NCI-H187 (cell line): ENCODE results near the gene PHF14.

Source experiments
- DNase-seq, 2 experiments: peaks; one replicate each; lab custom pipeline; 2025; lab: John Stamatoyannopoulos, UW

PHF14 gene

DNA sequence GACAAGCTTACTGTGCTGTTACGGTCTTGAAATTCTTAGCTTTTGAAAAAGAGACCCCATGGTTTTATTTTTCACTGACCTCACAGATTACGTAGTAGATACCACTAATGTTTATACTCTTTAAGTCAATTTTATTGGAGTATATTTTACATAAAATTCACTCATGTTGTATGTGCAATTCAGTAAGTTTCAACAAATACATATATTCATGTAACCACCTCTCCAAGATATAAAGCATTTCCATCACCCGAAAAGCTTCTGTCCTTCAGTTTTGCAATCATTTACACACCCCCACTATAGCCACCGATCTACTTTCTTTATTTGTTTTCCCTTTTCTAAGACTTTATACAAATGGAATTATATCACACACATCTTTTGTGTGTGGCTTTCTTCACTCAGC, 199.2 kb downstream of the PHF14 start:
- DNase-seq = no peak

DNA sequence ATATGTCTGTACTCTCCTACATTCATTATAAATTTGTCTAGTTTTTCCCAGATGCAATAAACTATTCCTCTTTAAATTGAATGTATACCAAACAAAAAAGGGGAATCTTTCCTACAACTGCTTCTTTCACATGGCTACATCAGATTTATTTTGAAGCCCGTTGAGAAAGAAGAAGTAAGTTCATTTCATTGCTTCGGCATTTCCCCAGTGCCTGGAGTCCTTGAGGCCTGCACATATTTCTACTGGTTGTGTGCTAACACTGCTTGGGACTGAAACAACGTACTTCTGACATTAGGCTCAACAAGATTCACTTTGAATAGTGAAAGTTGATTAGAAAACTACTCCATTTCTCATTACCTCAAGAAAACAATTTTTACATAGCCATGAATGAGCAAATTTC, 201.7 kb downstream of the PHF14 start:
- DNase-seq = no peak

DNA sequence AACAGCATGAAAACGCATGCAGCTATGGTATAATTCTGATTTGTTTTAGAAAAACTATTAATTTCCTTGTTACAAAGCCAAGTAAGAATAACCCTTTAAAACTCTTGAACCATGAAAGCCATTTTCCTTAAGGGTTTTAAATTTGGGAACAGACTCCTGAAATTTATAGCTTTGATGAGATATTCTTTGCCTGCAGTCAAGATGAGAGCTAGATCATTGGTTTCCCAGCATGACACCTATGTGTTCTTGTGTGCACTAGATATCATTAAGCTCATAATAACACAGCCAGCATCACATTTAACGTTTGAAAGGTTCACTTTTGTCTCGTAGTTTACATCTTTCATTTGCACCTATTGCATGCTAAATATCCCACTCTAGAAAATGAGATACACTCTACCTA, 202.2 kb downstream of the PHF14 start:
- DNase-seq = no peak

GRCh38 chr7:11176985-11177555, 203.4 kb downstream of the PHF14 start:
- DNase-seq = no peak

DNA sequence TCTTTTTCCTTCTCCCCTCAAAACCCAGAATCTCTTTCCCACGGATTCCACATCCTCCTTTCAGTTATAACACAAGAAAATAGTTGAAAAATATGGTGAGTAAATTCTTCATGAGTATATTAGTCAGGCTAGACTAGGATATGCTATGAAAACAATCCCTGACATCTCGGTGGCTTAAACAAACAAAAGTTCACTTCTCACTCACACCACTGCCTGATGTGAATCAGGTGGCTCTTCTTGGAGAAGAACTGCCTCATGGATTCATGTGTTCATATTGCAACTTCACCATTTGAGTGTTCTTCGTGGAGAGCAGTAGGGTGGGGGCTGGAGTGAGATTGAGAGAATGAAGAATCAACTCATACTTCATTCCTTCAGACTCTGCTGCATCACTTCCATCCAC, 204.1 kb downstream of the PHF14 start:
- DNase-seq = no peak

- no peak for DNase-seq
Observed at GRCh38 chr7:11181590-11181989, 207.9 kb downstream of the PHF14 start.

DNA sequence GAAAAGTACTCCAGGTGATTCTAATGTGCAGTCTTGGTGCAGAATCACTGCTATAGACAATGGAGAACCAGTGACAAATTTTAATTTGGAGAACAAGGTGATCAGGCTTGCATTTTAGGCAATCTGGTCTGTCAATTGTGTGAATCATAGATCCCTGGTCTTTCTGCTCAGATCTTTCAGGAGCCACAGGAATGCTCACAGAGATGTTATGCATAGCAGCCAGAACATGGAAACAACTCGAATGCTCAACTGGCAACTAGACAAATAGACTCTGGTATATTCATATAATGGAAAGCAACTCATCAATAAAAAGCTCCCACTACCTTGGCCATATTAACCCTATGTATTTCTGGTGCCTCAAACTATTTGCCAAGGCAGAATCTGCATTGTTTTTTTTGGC, 209.1 kb downstream of the PHF14 start:
- DNase-seq = no peak

- DNase-seq = no peak
Observed at GRCh38 chr7:11185179-11185815, 211.6 kb downstream of the PHF14 start.

- DNase-seq = no peak
Observed at GRCh38 chr7:11188529-11189310, 215.0 kb downstream of the PHF14 start.

GRCh38 chr7:11191081-11191480, 217.4 kb downstream of the PHF14 start:
- DNase-seq = no peak

DNA sequence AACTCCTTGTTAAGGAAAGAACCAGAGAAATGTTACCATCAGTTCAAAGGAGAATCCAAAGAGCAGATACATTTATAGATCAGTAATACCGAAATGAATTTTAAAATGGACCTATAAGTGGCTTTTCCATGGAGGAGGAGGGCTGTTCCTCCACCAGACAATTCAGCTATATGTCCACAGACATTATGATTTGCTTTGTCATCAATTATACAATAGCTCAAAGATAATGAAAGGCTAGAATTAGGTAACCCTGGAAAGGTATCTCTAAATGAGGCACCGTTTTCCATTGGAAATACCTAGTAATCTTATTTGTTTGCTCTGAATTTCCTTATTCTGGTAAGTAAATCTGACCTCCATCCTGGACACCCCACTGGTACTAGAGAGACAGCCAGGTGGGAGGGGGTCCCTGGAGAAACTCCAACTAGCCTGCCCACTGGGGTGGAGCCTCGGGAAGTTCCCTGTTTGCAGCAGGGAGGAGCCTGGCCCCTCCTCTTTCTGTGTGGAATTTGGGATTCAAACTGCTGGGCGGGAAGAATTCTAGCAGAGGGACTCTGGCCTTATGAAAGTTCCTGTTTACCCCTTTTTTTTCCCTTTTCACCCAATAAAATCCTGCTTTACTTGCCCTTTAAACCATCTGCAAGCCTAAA, 218.0 kb downstream of the PHF14 start:
- no peak for DNase-seq

- DNase-seq = no peak
Observed at GRCh38 chr7:11192506-11192905, 218.8 kb downstream of the PHF14 start.

DNA sequence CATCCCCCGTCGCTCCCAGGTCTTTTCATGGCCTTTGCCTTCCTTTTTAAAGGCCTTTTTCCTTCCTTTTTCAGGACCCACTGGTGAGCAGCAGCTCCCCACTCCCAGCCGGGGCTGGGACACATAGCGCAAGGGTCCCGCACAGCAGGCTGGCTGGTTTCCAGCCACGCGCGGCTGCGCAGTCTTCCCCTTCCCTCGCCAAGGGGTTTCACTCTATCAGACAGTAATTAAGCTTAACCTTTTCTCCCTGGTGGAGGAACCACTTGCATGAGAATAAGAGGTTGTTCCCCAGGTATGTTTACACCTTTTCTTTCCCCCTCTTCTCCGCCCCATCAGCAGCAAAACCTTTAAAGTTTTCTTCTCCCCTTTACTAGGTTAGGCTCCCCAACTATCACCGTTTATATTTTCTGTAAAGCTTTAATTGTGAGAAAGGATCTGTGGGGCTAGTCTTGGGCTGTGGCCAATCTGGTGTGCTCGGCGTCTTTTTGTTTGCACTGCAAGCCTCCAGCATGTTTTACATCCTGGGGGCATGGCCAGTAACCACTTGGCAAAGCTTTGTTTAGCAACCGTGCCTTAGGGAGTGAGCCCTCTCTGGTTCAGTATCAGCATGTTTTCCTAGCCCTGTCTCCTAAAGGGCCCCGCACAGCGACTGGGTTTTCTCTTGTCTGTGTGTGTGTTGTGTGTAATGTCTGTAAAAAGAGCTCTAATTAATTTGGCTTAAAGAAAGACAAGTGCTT, 219.6 kb downstream of the PHF14 start:
- peak; percentile 23 to 30 for DNase-seq

- DNase-seq = no peak
Observed at GRCh38 chr7:11193888-11194287, 220.2 kb downstream of the PHF14 start.

- DNase-seq = no peak
Observed at GRCh38 chr7:11194492-11194891, 220.8 kb downstream of the PHF14 start.

DNA sequence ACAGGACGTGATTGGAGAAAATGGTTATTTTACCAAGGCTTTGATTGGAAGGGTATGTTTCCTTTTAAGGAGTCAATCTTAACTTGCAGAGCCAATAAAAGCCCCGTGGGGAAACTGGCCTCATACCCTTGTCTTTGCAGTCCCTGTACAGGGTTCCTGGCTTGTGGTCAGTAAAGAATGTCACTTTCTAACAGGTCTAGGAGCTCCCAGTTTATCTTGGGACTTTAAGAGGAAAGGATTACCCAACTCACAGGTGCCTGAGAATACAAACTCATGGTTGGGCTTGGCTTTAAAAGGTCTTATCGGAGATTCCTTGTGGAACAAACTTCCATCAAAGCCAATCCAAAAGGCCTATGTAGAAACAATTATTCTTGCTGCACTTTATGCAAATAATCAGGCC, 221.8 kb downstream of the PHF14 start:
- no peak for DNase-seq

- DNase-seq = no peak
Observed at GRCh38 chr7:11196143-11196542, 222.5 kb downstream of the PHF14 start.

- DNase-seq = no peak
Observed at GRCh38 chr7:11203224-11203623, 229.6 kb downstream of the PHF14 start.

DNA sequence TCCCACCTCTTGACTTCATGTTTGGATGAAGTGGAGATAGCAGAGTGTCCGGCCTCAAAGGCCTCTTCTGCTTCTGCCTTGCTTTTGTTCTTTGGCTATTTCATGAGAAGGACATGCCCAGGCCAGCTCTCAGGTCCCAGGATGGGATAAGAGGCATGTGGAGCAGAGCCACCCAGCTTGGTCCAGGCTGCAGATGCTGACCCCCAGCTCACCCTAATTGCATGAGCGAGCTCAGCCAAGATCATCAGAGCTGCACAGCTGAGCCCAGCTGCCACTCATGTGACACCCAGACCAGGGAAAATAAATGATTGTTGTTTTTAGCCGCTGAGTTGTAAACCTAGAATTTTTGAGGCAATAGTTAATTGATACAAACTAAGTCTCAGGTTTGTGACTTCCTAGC, 230.0 kb downstream of the PHF14 start:
- DNase-seq = no peak

- DNase-seq = no peak
Observed at GRCh38 chr7:11206177-11206899, 232.7 kb downstream of the PHF14 start.

DNA sequence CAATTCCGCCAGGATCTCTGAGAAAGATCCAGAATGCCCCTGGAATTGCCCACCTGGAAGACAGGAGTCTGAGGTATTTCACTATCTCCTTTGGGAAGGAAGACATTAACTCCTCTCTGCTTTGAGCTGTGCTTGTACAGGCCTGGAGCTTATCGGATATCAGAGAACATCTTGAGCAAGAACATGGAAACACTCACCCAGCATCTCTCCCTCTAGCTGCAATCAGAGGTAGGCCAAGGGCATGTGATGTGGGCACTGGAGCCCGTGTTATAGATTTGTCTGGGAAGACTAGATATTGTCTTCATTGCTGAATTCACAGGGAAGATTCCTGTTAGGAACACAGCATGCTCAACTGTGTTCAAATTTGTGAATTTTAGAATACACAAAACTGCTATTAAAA, 233.9 kb downstream of the PHF14 start:
- no peak for DNase-seq
